Measurements from ENCODE around the gene NEK10. TPM values are rescaled to one million over a fixed set of nuclear protein-coding genes. Genes with fewer than 3 reads are reported as not detected.
A peak's percentile ranks its signal among the peaks of the same experiment; 100 is the strongest.

NEK10 gene
- total and polyA plus RNA-seq, 2 of the 13 experiments (the other 11 are each of a cell fraction or from before 2014, with no cell fraction given), result 2.8 to 14.2 TPM

GRCh38 chr3:27194861-27195483, 174.2 kb downstream of the NEK10 start:
- Histone ChIP-seq H3K9me3 (ENCODE audit: low read length) (no peaks in the 10 kb centered on the region), H3K4me1 (ENCODE audit: insufficient read depth, low read length) (peaks cover 5% of the 10 kb centered on the region), H2AFZ (ENCODE audit: low read length) (no peak overlapping the region), H3K36me3 (replicated peaks in 1 of 2; ENCODE audit: control insufficient read depth in 1 of 2, insufficient read depth in 2 of 2, low read length in 2 of 2) (no peaks in the 10 kb centered on the region), H3K4me2 (ENCODE audit: low read depth, low read length) (no peak overlapping the region), H4K20me1 (ENCODE audit: insufficient read depth, low read length) (no peaks in the 10 kb centered on the region), H3K79me2 (ENCODE audit: insufficient read depth, low read length) (no peaks in the 10 kb centered on the region), H3K4me3 (replicated peaks in 1 of 3; ENCODE audit: insufficient read depth in 1 of 3, low read depth in 2 of 3, low read length in 3 of 3) (no peak overlapping the region), H3K9ac (ENCODE audit: insufficient read depth, low read depth, low read length) (no peak overlapping the region), H3K27me3 (ENCODE audit: control insufficient read depth in 1 of 2, insufficient read depth in 2 of 2, low read length in 2 of 2) (no peaks in the 10 kb centered on the region), H3K27ac (ENCODE audit: extremely low read length, insufficient read depth, low read length) (no peak overlapping the region)
- FAIRE-seq, result no peak
- no peak for DNase-seq (ENCODE audit: low spot score)
- BruUV-seq (replicated peaks), result no TSS peak
- no peak for ATAC-seq
- TF ChIP-seq NFE2L2 (IDR thresholded peaks at IDR 0.05; ENCODE audit: low read length) (peak; percentile 33; the same call in 1 of the 2 replicates), HNRNPUL1 (IDR thresholded peaks at IDR 0.05; ENCODE audit: low read depth, low read length) (no peak)
- intact Hi-C loops (cut with micrococcal nuclease; ENCODE audit: unreplicated experiment), result no loop called here
- CTCF ChIA-PET (ENCODE audit: low intra/inter-chr PET ratio, low total read pairs), result no interaction called here
- POLR2A ChIA-PET, result no interaction called here
- WGBS (ENCODE audit: low lambda C conversion rate), result 51% methylated on average over 1 of the region's 1 CpG
- in situ Hi-C loops (cut with HindIII; ENCODE audit: extremely low pct_ligation_motif_present, low pct_unique_long_range_greater_than_20kb), result no loop called here

DNA sequence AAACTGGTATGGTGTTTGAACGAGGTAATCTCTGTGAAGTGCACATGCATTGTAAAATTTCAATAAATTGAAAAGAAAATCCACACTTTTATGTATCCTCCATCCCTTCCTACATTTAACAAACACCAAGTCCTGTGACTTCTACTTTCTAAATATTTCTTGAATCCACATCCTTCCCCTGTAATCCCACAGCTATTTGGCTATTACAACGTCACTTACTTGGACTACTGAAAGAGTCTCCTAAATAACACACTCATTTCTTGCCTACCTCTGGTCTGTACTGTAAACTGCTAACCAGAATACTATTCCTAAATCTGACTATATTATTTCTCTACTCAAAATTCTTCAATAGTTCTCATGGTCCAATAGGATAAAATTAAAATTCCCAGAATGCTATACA, 176.1 kb downstream of the NEK10 start:
- no peak for ATAC-seq
- POLR2A ChIA-PET, result no interaction called here
- H3K4me2 ChIP-seq (ENCODE audit: low read depth, low read length), result no peak overlapping the region
- in situ Hi-C loops (cut with HindIII; ENCODE audit: extremely low pct_ligation_motif_present, low pct_unique_long_range_greater_than_20kb) (no loop called here), intact Hi-C loops (cut with micrococcal nuclease; ENCODE audit: unreplicated experiment) (no loop called here)
- 92% methylated on average over 2 of the region's 2 CpGs for WGBS (ENCODE audit: low lambda C conversion rate)
- no peaks in the 10 kb centered on the region for H3K9me3 ChIP-seq (ENCODE audit: low read length)
- H3K27me3 ChIP-seq (ENCODE audit: control insufficient read depth in 1 of 2, insufficient read depth in 2 of 2, low read length in 2 of 2), result no peaks in the 10 kb centered on the region
- no peak overlapping the region for H2AFZ ChIP-seq (ENCODE audit: low read length)
- H3K79me2 ChIP-seq (ENCODE audit: insufficient read depth, low read length), result no peaks in the 10 kb centered on the region
- peaks cover 5% of the 10 kb centered on the region for H3K4me1 ChIP-seq (ENCODE audit: insufficient read depth, low read length)
- H3K36me3 ChIP-seq (replicated peaks in 1 of 2; ENCODE audit: control insufficient read depth in 1 of 2, insufficient read depth in 2 of 2, low read length in 2 of 2), result no peaks in the 10 kb centered on the region
- H3K9ac ChIP-seq (ENCODE audit: insufficient read depth, low read depth, low read length), result no peak overlapping the region
- H4K20me1 ChIP-seq (ENCODE audit: insufficient read depth, low read length), result no peaks in the 10 kb centered on the region
- DNase-seq (ENCODE audit: low spot score), result no peak
- no peak overlapping the region for H3K27ac ChIP-seq (ENCODE audit: extremely low read length, insufficient read depth, low read length)
- FAIRE-seq, result no peak
- CTCF ChIA-PET (ENCODE audit: low intra/inter-chr PET ratio, low total read pairs), result no interaction called here
- BruUV-seq (replicated peaks), result no TSS peak
- H3K4me3 ChIP-seq (replicated peaks in 1 of 3; ENCODE audit: insufficient read depth in 1 of 3, low read depth in 2 of 3, low read length in 3 of 3), result no peak overlapping the region
- TF ChIP-seq, protein P1, sequence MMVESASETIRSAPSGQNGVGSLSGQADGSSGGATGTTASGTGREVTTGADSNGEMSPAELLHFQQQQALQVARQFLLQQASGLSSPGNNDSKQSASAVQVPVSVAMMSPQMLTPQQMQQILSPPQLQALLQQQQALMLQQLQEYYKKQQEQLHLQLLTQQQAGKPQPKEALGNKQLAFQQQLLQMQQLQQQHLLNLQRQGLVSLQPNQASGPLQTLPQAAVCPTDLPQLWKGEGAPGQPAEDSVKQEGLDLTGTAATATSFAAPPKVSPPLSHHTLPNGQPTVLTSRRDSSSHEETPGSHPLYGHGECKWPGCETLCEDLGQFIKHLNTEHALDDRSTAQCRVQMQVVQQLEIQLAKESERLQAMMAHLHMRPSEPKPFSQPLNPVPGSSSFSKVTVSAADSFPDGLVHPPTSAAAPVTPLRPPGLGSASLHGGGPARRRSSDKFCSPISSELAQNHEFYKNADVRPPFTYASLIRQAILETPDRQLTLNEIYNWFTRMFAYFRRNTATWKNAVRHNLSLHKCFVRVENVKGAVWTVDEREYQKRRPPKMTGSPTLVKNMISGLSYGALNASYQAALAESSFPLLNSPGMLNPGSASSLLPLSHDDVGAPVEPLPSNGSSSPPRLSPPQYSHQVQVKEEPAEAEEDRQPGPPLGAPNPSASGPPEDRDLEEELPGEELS (CRISPR knock-in tag; IDR thresholded peaks at IDR 0.05), result no peak
- no peak for TF ChIP-seq DPF2 (CRISPR knock-in tag; IDR thresholded peaks at IDR 0.05; ENCODE audit: borderline replicate concordance, low read depth)
- TF ChIP-seq ZNF101 (CRISPR knock-in tag; IDR thresholded peaks at IDR 0.05; ENCODE audit: borderline replicate concordance, low read depth), result no peak
- no peak for TF ChIP-seq NFIC (IDR thresholded peaks at IDR 0.05; ENCODE audit: low read length)
- TF ChIP-seq FLYWCH1 (CRISPR knock-in tag; IDR thresholded peaks at IDR 0.05), result no peak
- TF ChIP-seq PRDM15 (CRISPR knock-in tag; IDR thresholded peaks at IDR 0.05), result no peak
- TF ChIP-seq TBX3 (IDR thresholded peaks at IDR 0.05; ENCODE audit: borderline replicate concordance), result no peak
- no peak for TF ChIP-seq THAP11 (CRISPR knock-in tag; IDR thresholded peaks at IDR 0.05)
- no peak for TF ChIP-seq HOXA5 (CRISPR knock-in tag; IDR thresholded peaks at IDR 0.05)
- TF ChIP-seq SYNCRIP (IDR thresholded peaks at IDR 0.05; ENCODE audit: insufficient read depth, low read depth, low read length), result no peak
- TF ChIP-seq FOXK2 (IDR thresholded peaks at IDR 0.05), result no peak
- no peak for TF ChIP-seq ZNF850 (CRISPR knock-in tag; conservative IDR thresholded peaks at IDR 0.05)
- TF ChIP-seq HNRNPL (IDR thresholded peaks at IDR 0.05; ENCODE audit: low read depth, low read length), result no peak

Measured in HepG2 (cell line).